HepG2 (cell line): ENCODE results near the gene ITPRIP. TPM values are rescaled to one million over a fixed set of nuclear protein-coding genes. Genes with fewer than 3 reads are reported as not detected.

Source experiments
- AHDC1 ChIP-seq: sonication (generic); formaldehyde crosslinking; IDR thresholded peaks from 2 replicates; pipeline ENCODE4 v1.5.1; 2020; ENCODE audit warnings: mild to moderate bottlenecking, missing genetic modification reagents, borderline replicate concordance
- AKAP8 ChIP-seq: sonication (generic); formaldehyde crosslinking; IDR thresholded peaks from 2 replicates; pipeline ENCODE4 v1.5.1; 2020; ENCODE audit warnings: mild to moderate bottlenecking, missing genetic modification reagents
- E2F5 ChIP-seq: sonication (generic); formaldehyde crosslinking; conservative IDR thresholded peaks from 2 replicates; pipeline ENCODE4 v1.4.0; 2020; ENCODE audit warnings: missing genetic modification reagents
- ETV6 ChIP-seq: sonication (generic); formaldehyde crosslinking; conservative IDR thresholded peaks from 2 replicates; pipeline ENCODE4 v1.4.0; 2020; ENCODE audit warnings: missing genetic modification reagents
- EZH2 ChIP-seq: conservative IDR thresholded peaks from 2 replicates; pipeline ENCODE4 v1.6.1; 2012; ENCODE audit warnings: mild to moderate bottlenecking, low read depth, low read length, moderate library complexity
- FOSL2 ChIP-seq: sonication (generic); formaldehyde crosslinking; IDR thresholded peaks from 2 replicates; pipeline ENCODE4 v1.4.0; 2020; ENCODE audit warnings: missing genetic modification reagents
- HIC2 ChIP-seq: sonication (generic); formaldehyde crosslinking; IDR thresholded peaks from 2 replicates; pipeline ENCODE4 v1.9.0; 2022; ENCODE audit warnings: low read depth, missing genetic modification reagents
- HNRNPUL1 ChIP-seq: fragments of 200-400 bp; formaldehyde crosslinking; IDR thresholded peaks from 2 replicates; pipeline ENCODE4 v1.6.1; 2017; ENCODE audit warnings: low read depth, mild to moderate bottlenecking, low read length, moderate library complexity
- PHF8 ChIP-seq: sonication (generic); formaldehyde crosslinking; IDR thresholded peaks from 2 replicates; pipeline ENCODE4 v1.5.0; 2020; ENCODE audit warnings: missing genetic modification reagents
- PTBP1 ChIP-seq: fragments of 200-400 bp; formaldehyde crosslinking; IDR thresholded peaks from 2 replicates; pipeline ENCODE4 v1.6.1; 2018; ENCODE audit warnings: low read length, low read depth; ENCODE audit not compliant: poor library complexity, severe bottlenecking
- RORA ChIP-seq: sonication (generic); formaldehyde crosslinking; IDR thresholded peaks from 2 replicates; pipeline ENCODE4 v1.5.0; 2020; ENCODE audit warnings: mild to moderate bottlenecking, missing genetic modification reagents, moderate library complexity
- SAFB2 ChIP-seq: sonication (generic); formaldehyde crosslinking; IDR thresholded peaks from 2 replicates; pipeline ENCODE4 v1.5.1; 2020; ENCODE audit warnings: missing genetic modification reagents, low read depth, mild to moderate bottlenecking, borderline replicate concordance
- SMAD9 ChIP-seq: sonication (generic); formaldehyde crosslinking; IDR thresholded peaks from 2 replicates; pipeline ENCODE4 v1.5.1; 2020; ENCODE audit warnings: mild to moderate bottlenecking, missing genetic modification reagents
- SP140L ChIP-seq: sonication (generic); formaldehyde crosslinking; IDR thresholded peaks from 2 replicates; pipeline ENCODE4 v1.4.0; 2020; ENCODE audit warnings: missing genetic modification reagents, borderline replicate concordance
- TRIM22 ChIP-seq: fragments of 450-650 bp; IDR thresholded peaks from 2 replicates; pipeline ENCODE4 v1.6.1; 2017
- ZNF3 ChIP-seq: IDR thresholded peaks from 2 replicates; pipeline ENCODE4 v1.7.0; 2017; ENCODE audit warnings: inconsistent platforms
- ZNF547 ChIP-seq: sonication (generic); formaldehyde crosslinking; IDR thresholded peaks from 2 replicates; pipeline ENCODE4 v1.5.1; 2020; ENCODE audit warnings: mild to moderate bottlenecking, missing genetic modification reagents
- ZNF720 ChIP-seq: sonication (generic); formaldehyde crosslinking; IDR thresholded peaks from 2 replicates; pipeline ENCODE4 v1.4.0; 2020; ENCODE audit warnings: missing genetic modification reagents
- ZNF746 ChIP-seq: sonication (generic); formaldehyde crosslinking; IDR thresholded peaks from 2 replicates; pipeline ENCODE4 v1.8.0; 2022; ENCODE audit warnings: mild to moderate bottlenecking, missing genetic modification reagents
- ZNF790 ChIP-seq: sonication (generic); formaldehyde crosslinking; IDR thresholded peaks from 2 replicates; pipeline ENCODE4 v1.8.0; 2022; ENCODE audit warnings: missing genetic modification reagents, mild to moderate bottlenecking, borderline replicate concordance
- polyA plus RNA-seq, 8 experiments: library from polyadenylated mRNA; depleted of rRNA in 3 of 8; stranded (reverse) in 7 of 8; unstranded in 1 of 8; fragments of >200 nt; fragmentation: Illumina TruSeq in 4 of 8; extraction: Trizol in 4 of 8; gene quantifications; 2 replicates each; pipeline versions ENCODE4 v1.2.1 to v1.2.3, GENCODE V29; 2011 to 2016; ENCODE audit warnings: low read depth in 4 of 8, missing spikeins in 1 of 8, mixed read lengths in 1 of 8; ENCODE audit not compliant: insufficient read depth in 1 of 8
- total RNA-seq, 5 experiments: library from RNA; depleted of rRNA; stranded (reverse); fragments of >200 nt; fragmentation: Illumina TruSeq; extraction: Trizol; gene quantifications; 2 replicates each; pipeline ENCODE4 v1.2.3, GENCODE V29; 2016; ENCODE audit warnings: low read depth in 1 of 5

Gene ITPRIP
- total and polyA plus RNA-seq, 2 of the 13 experiments (the other 11 are each of a cell fraction or from before 2014, with no cell fraction given) = 1.00 to 2.8 TPM

GRCh38 chr10:104274762-104275721 lies 63.2 kb downstream of the ITPRIP start (continued):
- TF ChIP-seq AHDC1 (CRISPR knock-in tag) (no peak), SMAD9 (CRISPR knock-in tag) (no peak), PTBP1 (peak; percentile 52), HIC2 (no peak), AKAP8 (CRISPR knock-in tag) (no peak), SP140L (CRISPR knock-in tag) (no peak), RORA (CRISPR knock-in tag) (no peak), E2F5 (CRISPR knock-in tag) (no peak), EZH2 (no peak), ZNF720 (CRISPR knock-in tag) (no peak), ZNF547 (CRISPR knock-in tag) (no peak), SAFB2 (CRISPR knock-in tag) (no peak), ZNF790 (CRISPR knock-in tag) (no peak), FOSL2 (CRISPR knock-in tag) (peak; percentile 7; the same call in 1 of the 2 replicates), TRIM22 (no peak), ETV6 (CRISPR knock-in tag) (no peak), PHF8 (peak; percentile 42; the same call in 1 of the 2 replicates), ZNF746 (CRISPR knock-in tag) (no peak), ZNF3 (no peak), HNRNPUL1 (no peak)
